Retina (tissue), 1 donor: ENCODE measurements around the gene GABBR2.
A peak's percentile ranks its signal among the peaks of the same experiment; 100 is the strongest.
"Not testable (repeated sequence)": the region's sequence is repeated elsewhere in the genome, so short reads cannot be mapped to it uniquely, and the experiment has no call there.

Experiments
- DNase-seq: peaks from one replicate; pipeline ENCODE4 v3.0.0-alpha.2; 2016

GABBR2 gene

GRCh38 chr9:98591696-98592095, 117.0 kb downstream of the GABBR2 start:
- no peak for DNase-seq

DNA sequence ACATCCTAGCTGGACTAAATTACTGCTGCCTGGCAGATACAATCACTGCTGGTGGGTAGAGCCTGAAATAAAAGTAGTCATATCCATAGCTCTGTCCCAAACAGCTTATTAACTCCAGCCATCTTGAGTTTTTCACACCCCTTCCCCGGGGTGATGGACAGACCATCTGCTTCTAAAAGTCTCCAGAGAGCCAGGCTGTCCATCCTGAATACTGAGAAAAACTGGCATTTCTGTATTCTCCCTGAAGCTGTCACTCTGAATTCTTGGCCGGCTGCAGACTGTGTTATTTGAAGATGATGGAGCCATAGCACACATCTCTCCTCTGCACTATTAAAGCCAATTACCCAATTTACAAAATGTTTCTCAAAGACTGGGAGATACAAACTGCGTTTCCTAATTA, 118.6 kb downstream of the GABBR2 start:
- no peak for DNase-seq

DNA sequence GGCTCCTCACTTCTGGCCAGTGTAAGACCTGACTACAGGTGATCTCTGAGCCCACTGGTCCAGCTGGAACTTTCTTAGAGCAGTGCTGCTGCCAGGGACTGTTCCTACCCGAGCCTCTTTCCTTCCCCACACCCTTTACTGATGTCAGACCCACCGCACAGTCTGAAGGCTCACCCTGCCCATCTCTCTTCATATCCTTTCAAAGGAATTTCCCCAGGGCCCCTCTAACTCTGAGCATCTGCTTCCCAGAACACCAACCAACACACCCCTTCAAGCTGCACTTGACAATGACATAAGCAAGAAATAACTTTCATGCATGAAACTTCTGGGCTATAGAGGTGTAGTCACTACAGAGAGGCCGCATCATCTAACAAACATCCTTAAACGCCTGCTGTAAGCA, 119.6 kb downstream of the GABBR2 start:
- no peak for DNase-seq

GRCh38 chr9:98584853-98585438, 123.8 kb downstream of the GABBR2 start:
- DNase-seq = not testable (repeated sequence)

DNA sequence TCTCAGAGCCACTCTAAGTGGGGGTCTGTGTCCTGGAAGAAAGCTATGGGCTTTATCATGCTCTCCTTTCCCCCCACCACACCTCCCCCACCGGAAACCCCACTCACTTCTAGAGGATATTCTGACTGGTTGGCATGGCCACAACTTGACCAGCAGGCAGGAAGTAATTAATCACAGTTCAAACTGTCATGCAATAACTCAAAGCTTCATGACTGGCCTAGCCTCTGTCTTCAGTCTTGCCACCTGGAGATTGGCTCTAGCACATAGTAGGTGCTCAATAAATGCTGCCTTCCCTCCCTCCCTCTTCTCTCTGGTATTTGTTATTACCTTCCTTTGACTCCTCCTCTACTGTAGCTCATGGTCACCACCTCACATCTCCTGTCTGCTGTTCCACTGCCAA, 124.7 kb downstream of the GABBR2 start:
- DNase-seq = no peak

DNA sequence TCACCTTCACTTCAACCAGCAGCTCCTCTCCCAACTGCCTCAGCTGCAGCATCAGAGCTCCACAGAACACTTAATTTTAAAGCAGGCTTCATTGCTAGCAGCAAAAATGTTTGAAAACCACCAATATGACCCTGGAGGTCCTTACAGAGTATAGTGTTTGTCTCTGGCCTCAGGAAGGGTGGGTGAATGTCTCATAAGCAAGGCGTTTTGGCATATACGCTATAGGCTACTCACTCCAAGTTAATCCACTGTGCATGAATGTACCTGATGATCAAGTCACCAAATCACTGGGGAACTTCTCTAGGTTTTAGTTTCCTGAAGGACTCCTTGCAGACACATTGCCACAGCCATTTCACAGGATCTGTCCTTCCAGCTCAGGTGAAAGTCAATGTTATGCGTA, 125.3 kb downstream of the GABBR2 start:
- no peak for DNase-seq

GRCh38 chr9:98580956-98581355, 127.8 kb downstream of the GABBR2 start:
- peak; percentile 5 for DNase-seq

- no peak for DNase-seq
Measured at GRCh38 chr9:98579700-98580099, 129.0 kb downstream of the GABBR2 start.

GRCh38 chr9:98577446-98577845, 131.3 kb downstream of the GABBR2 start:
- DNase-seq = no peak

DNA sequence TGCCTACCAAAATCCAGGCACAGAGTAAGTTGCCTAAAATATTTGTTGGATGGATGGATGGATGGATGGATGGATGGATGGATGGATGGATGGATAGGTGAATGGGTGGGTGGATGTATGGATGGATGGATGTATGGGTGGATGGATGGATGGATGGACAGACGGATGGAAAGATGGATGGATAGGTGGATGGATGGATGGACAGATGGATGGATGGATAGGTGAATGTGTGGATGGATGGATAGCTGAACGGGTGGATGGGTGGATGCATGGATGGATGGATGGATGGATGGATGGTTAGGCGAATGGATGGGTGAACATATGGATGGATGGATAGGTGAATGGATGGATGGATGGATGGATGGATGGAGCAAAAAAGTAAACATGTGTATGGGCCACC, 131.9 kb downstream of the GABBR2 start:
- no peak for DNase-seq

- DNase-seq = no peak
Measured at GRCh38 chr9:98576354-98576753, 132.4 kb downstream of the GABBR2 start.

DNA sequence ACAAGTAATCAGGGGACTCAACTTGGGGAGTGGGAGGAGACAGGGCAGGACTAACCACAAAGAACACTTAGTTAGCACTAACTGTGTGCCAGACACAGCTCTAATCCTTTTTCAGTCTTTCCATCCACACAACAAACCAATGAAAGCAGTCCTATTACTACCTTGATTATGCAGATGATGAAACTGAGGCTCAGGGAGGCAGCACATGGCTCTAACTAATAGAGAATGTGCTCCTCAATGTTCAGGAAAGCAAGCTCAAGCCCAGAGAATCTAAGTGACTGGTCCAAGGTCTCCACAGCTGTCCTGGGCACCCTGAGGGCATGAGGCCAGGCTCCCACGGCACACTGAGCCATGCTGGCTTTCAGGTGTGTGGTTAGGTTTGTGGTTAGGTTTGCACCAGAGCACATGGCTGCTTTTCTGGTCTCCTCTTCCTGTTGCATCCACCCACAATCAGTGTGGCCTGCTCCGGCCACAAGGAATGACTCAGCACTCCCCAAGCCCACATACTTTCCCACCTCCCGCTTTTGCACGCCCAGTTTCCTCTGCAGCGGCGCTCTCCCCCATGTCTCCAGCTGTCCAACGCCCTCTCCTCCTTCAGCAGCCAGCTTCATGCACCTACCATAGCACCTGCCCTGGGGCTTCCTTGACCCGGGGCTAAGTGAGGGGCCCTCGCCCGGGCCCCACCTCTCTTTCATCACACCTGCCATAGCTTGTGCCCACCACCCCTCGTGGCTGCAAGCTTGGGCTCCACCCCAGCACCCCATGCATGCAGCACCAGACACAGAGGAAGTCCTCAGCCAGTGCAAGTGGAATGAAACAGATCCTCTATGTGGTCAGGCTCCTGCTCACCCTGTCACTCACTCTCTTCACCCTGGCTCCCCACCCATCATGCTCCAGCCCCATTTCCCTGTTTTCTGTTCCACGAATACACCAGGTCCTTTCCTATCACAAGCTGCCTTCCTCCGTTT, 133.1 kb downstream of the GABBR2 start:
- DNase-seq = no peak

DNA sequence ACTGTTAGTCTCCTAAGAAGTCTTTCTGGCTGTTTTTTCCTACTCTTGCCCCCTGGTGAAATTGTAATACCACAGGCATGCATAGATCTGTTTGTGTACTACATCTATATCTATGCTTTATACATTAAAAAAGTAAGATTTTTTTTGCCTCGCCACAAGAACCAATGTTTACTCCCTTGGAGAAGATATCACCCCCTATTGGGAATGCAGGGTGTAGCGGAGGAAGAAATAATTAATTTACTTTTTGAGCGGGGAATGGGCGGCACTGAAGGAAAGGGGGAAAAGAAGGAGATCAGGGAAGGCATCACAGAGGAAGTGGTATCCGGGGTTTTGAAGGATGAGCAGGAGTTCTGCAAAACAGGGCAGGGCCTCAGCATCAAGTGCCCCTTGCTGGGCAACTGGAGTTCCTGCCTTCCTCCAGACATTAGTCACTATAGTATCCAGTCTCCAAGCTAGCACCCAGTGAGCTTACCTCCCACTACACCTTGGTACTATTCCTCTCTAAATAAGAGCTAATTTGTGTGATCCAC, 134.9 kb downstream of the GABBR2 start:
- no peak for DNase-seq

GRCh38 chr9:98572796-98573195, 135.9 kb downstream of the GABBR2 start:
- DNase-seq = no peak

DNA sequence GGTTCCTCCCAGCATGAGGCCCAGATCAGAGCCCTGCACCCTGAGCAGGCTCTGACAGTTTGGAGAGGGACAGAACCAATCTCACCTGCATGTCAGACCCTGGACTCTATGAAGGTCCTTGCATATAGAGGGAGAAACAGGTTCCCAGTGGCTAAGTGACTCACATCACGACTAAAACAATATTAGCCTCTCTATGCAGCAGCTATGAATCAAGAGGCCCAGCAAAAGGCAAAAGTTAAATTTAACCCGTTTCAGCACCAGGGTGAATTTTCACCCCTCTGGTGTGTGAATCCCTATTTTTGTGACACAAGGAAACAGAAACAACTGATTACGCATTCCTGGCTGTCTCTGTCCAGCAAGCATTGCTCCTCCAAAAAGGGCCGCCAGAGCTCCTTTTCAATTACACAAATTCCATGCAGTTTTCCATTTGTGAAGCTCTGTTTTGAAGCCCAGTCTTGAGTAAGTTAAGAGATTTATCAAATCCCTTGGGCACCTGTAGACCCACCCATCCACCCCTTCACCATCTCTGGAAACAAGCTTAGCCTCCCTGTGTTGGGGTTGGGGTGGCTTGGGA, 136.6 kb downstream of the GABBR2 start:
- peak; percentile 3 for DNase-seq

GRCh38 chr9:98571643-98572042, 137.1 kb downstream of the GABBR2 start:
- DNase-seq = no peak

DNA sequence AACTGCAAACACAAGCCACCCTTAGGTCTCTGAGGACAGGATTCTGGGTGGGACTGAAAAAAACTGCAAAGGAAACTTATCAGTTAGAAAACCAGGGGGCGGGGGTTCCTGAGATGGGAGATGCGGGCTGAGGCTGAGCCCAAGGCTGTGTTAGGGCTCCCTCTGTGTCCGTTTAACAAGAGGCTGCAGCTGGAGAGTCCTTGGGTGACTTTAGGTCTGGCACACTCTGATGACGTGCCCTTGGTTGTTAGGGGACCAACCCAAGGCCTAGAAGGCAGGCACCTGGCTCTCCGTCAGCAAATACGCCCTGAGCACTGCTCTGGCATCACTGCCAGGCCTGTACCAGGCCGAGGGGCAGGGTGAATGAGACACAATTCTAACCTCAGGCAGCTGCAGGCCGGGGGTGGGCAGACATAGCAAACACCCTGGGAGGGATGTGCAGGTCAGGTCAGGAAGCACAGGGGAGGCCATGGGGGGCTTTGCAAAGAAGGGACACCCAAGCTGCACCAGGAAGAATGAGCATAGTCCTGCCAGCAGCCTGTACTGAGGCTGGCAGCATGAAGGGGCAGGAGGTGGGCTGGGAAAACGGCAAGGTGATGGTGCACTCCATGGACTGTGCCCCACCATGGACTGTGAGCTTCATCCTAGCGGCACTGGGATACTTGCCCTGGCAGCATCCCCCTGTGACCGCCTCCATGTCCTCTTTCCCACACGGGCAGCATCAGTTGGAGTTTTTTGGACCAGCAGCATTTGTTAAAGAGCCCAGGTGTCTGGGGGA, 137.9 kb downstream of the GABBR2 start:
- DNase-seq = peak; percentile 19

DNA sequence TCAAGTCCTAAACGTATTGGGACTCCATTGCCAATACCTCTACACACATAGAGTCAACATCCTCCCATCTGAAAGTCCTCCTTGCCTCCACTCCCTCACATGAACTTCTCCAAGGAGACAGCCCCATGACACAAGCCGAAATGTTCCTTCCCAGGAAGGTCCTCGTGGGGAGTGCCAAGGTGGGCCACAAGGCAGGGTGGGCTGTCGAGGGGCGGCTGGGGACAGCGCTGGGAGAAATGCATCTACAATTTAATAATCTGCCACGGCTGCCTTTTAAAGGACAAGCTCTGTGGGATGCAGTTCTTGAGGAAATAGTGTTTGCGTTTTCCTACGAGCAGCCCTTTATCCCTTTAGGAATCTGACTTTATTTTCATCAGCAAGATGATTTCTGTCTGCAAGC, 138.7 kb downstream of the GABBR2 start:
- peak; percentile 1 for DNase-seq

DNA sequence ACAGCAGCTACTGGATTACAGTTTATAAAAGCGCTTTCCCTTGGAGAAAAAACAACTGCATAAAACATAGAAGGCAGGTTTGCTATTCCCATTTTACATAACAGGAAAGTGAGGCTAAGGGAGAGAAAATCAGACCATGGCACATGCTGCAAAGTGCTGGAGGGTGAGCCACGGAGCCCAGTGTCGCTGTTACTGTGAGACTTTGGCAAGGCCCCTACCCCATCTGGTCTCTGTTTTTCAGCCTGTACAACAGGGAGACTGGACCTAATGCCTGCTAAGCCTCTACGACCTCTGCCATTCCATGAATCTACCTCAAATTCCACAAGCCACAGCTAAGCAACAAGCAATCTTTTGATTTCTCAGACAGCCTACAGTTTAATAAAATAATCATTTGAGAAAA, 139.2 kb downstream of the GABBR2 start:
- no peak for DNase-seq

DNA sequence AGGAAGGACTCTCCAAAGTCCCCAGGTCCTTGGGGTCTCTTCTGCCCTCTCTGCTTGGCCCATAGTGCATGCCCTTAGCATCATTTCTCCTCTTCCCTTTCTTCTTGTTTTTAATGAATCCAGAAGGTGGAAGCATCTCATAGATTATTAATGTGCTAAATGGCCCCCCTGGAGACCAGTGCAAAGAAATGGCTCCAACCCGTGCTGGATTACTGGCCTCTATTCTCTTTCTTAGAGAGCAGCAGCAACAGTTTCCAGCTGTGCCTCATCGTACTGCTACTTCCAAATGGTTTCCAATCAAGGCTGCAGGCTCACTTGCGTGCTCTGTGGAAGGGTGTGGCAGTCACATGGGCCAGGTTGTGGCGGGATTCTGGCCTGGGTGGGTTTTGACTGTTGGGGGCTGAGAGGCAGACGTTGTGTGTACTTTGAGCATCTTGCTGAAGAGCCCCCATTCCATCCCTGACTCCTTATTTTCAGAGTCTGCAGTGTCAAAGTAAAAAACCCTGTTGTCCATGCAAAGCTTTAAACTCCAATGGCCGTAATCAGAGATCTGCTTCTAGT, 139.7 kb downstream of the GABBR2 start:
- DNase-seq = peak; percentile 64

DNA sequence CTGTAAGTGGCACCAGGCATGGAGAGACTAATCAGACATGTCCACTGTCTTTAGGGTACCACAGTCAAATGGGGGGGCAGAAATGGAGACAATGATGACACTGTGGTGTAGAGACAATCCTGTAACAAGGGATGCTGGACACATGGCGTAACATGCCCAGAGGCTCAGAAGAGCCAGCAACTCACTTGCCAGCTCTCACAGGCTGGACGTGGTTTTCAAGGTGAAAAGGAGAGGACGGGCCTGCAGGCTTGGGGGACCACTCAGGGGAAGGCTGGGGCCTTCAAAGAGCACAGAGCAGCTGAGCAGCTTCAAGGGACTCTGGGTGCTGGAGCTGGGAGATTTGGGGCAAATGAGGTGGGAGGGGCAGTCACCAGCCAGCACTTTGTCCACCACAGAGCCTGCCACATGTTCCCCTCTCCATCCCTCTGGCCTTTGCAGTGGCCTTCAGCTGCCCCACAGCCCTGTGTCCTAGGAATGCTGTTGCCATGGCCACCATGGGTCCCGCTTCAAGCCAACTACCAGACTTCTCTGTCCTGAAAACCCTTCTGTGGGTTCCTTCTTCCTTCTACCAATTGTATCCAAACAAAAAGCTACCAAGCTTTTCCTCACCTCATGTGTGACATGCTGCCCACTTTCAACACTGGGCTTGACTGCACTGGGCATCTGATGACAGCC, 140.4 kb downstream of the GABBR2 start:
- DNase-seq = no peak
